HG03469 (cell line): ENCODE data around the gene PCDHB10.
"Not testable (repeated sequence)": the region's sequence is repeated elsewhere in the genome, so short reads cannot be mapped to it uniquely, and the experiment has no call there.

Source experiments
- ATAC-seq: cut with Tn5 transposase; IDR thresholded peaks from one replicate; pipeline ENCODE4 v1.9.1; 2021; ENCODE audit warnings: mild to moderate bottlenecking, moderate library complexity, moderate number of reproducible peaks; ENCODE audit not compliant: unreplicated experiment

Gene PCDHB10

GRCh38 chr5:141186897-141187512 is 5.1 kb upstream of the PCDHB10 start, which contains the start of gene PCDHB9:
TSS of gene PCDHB9 (plus strand) at chr5:141187161. CDS start at chr5:141187319, 158 bp downstream.
- ATAC-seq: no peak

- not testable (repeated sequence) for ATAC-seq
These were observed 3.5 kb upstream of the PCDHB10 start for GRCh38 chr5:141188682-141189081.

- not testable (repeated sequence) for ATAC-seq
These were observed 3.0 kb upstream of the PCDHB10 start for GRCh38 chr5:141189131-141189530.

- not testable (repeated sequence) for ATAC-seq
These were observed 2.2 kb downstream of the PCDHB10 start for GRCh38 chr5:141194332-141194731.

- no peak for ATAC-seq
These were observed 4.2 kb downstream of the PCDHB10 start for GRCh38 chr5:141196363-141196762.

- no peak for ATAC-seq
These were observed 7.4 kb downstream of the PCDHB10 start, which contains the start of gene PCDHB11 for GRCh38 chr5:141199359-141200235. TSS of gene PCDHB11 (plus strand) at chr5:141199627. CDS start at chr5:141199775, 148 bp downstream.

- not testable (repeated sequence) for ATAC-seq
These were observed 9.0 kb downstream of the PCDHB10 start for GRCh38 chr5:141201126-141201525.

- not testable (repeated sequence) for ATAC-seq
These were observed 9.5 kb downstream of the PCDHB10 start for GRCh38 chr5:141201646-141202045.

GRCh38 chr5:141208478-141208877 is 16.3 kb downstream of the PCDHB10 start, which contains the start of gene PCDHB12:
TSS of gene PCDHB12 (plus strand) at chr5:141208719. CDS start at chr5:141208908, 189 bp downstream.
- no peak for ATAC-seq

GRCh38 chr5:141210281-141210680 is 18.1 kb downstream of the PCDHB10 start:
- not testable (repeated sequence) for ATAC-seq

- not testable (repeated sequence) for ATAC-seq
These were observed 18.7 kb downstream of the PCDHB10 start for GRCh38 chr5:141210849-141211248.

- ATAC-seq: not testable (repeated sequence)
These were observed 21.6 kb downstream of the PCDHB10 start, which contains the start of gene PCDHB13 for GRCh38 chr5:141213656-141214339. TSS of gene PCDHB13 (plus strand) at chr5:141213919. CDS start at chr5:141214124, 205 bp downstream.

GRCh38 chr5:141214583-141214982 is 22.4 kb downstream of the PCDHB10 start:
- not testable (repeated sequence) for ATAC-seq

- ATAC-seq: not testable (repeated sequence)
These were observed 23.4 kb downstream of the PCDHB10 start for GRCh38 chr5:141215504-141215903.

- not testable (repeated sequence) for ATAC-seq
These were observed 23.9 kb downstream of the PCDHB10 start for GRCh38 chr5:141216035-141216434.

GRCh38 chr5:141223112-141223783 is 31.1 kb downstream of the PCDHB10 start, which contains the start of gene PCDHB14:
TSS of gene PCDHB14 (plus strand) at chr5:141223343. CDS start at chr5:141223506, 163 bp downstream.
- ATAC-seq: no peak

- not testable (repeated sequence) for ATAC-seq
These were observed 32.7 kb downstream of the PCDHB10 start for GRCh38 chr5:141224844-141225243.

GRCh38 chr5:141225421-141225820 is 33.3 kb downstream of the PCDHB10 start:
- not testable (repeated sequence) for ATAC-seq

- ATAC-seq: no peak
These were observed 42.0 kb downstream of the PCDHB10 start for GRCh38 chr5:141234109-141234667.

GRCh38 chr5:141235922-141236321 is 43.8 kb downstream of the PCDHB10 start:
- ATAC-seq: not testable (repeated sequence)
